H9 (cell line): ENCODE measurements around the gene ZNF892. TPM values are rescaled to one million over a fixed set of nuclear protein-coding genes. Genes with fewer than 3 reads are reported as not detected.
"Not testable (repeated sequence)": the region's sequence is repeated elsewhere in the genome, so short reads cannot be mapped to it uniquely, and the experiment has no call there.

Source experiments
- DNase-seq: peaks from one replicate; pipeline ENCODE4 v3.0.0-alpha.2; 2017
- H2AFZ ChIP-seq: one replicate; pipeline ENCODE4 v1.6.1; 2013; ENCODE audit warnings: mild to moderate bottlenecking, low read length, control low read depth, moderate library complexity
- H2AK5ac ChIP-seq: 2 replicates; pipeline ENCODE4 v1.6.1; 2013; ENCODE audit warnings: low read length, control low read depth, mixed read lengths; ENCODE audit not compliant: insufficient read length
- H2BK120ac ChIP-seq: one replicate; pipeline ENCODE4 v1.6.1; 2013; ENCODE audit warnings: low read depth, mild to moderate bottlenecking, low read length, control low read depth, inconsistent platforms; ENCODE audit not compliant: poor library complexity, severe bottlenecking
- H2BK12ac ChIP-seq: 2 replicates; pipeline ENCODE4 v1.6.1; 2013; ENCODE audit warnings: low read length, control low read depth, mixed read lengths, low read depth; ENCODE audit not compliant: insufficient read length
- H2BK15ac ChIP-seq: 2 replicates; pipeline ENCODE4 v1.6.1; 2013; ENCODE audit warnings: low read depth, low read length, control low read depth
- H2BK20ac ChIP-seq: one replicate; pipeline ENCODE4 v1.6.1; 2013; ENCODE audit warnings: low read depth, mild to moderate bottlenecking, low read length, control low read depth, inconsistent platforms; ENCODE audit not compliant: poor library complexity, severe bottlenecking
- H2BK5ac ChIP-seq: 2 replicates; pipeline ENCODE4 v1.6.1; 2013; ENCODE audit warnings: low read length, control low read depth, mixed read lengths; ENCODE audit not compliant: insufficient read length
- H3K14ac ChIP-seq: 2 replicates; pipeline ENCODE4 v1.6.1; 2013; ENCODE audit warnings: low read length, control low read depth; ENCODE audit not compliant: insufficient read depth
- H3K18ac ChIP-seq: 2 replicates; pipeline ENCODE4 v1.6.1; 2013; ENCODE audit warnings: low read depth, mild to moderate bottlenecking, mixed read lengths, low read length, control low read depth; ENCODE audit not compliant: insufficient read length
- H3K23ac ChIP-seq: 2 replicates; pipeline ENCODE4 v1.6.1; 2013; ENCODE audit warnings: low read length, control low read depth, mixed read lengths, low read depth; ENCODE audit not compliant: insufficient read length
- H3K23me2 ChIP-seq: 2 replicates; pipeline ENCODE4 v1.6.1; 2013; ENCODE audit warnings: low read depth, mild to moderate bottlenecking, mixed read lengths, low read length, control low read depth; ENCODE audit not compliant: insufficient read length, poor library complexity, severe bottlenecking
- H3K27ac ChIP-seq: 2 replicates; pipeline ENCODE4 v1.5.1; 2013; ENCODE audit warnings: low read length, control low read depth, mixed read lengths, low read depth; ENCODE audit not compliant: insufficient read length
- H3K27me3 ChIP-seq: 2 replicates; pipeline ENCODE4 v1.6.1; 2013; ENCODE audit warnings: low read length, control low read depth, inconsistent platforms; ENCODE audit not compliant: insufficient read depth
- H3K4ac ChIP-seq: 2 replicates; pipeline ENCODE4 v1.6.1; 2013; ENCODE audit warnings: low read depth, mild to moderate bottlenecking, control low read depth, inconsistent platforms, low read length, moderate library complexity
- H3K4me1 ChIP-seq: 2 replicates; pipeline ENCODE4 v1.6.1; 2013; ENCODE audit warnings: low read length, control low read depth, inconsistent platforms; ENCODE audit not compliant: insufficient read depth
- H3K4me2 ChIP-seq: 2 replicates; pipeline ENCODE4 v1.6.1; 2013; ENCODE audit warnings: low read length, control low read depth, mixed read lengths; ENCODE audit not compliant: insufficient read length, insufficient read depth
- H3K56ac ChIP-seq: 2 replicates; pipeline ENCODE4 v1.6.1; 2013; ENCODE audit warnings: low read depth, mild to moderate bottlenecking, mixed read lengths, low read length, control low read depth; ENCODE audit not compliant: insufficient read length
- H3K79me1 ChIP-seq: 2 replicates; pipeline ENCODE4 v1.6.1; 2013; ENCODE audit warnings: low read depth, mild to moderate bottlenecking, moderate library complexity, low read length, control low read depth, inconsistent platforms; ENCODE audit not compliant: insufficient read depth, poor library complexity, severe bottlenecking
- H3K79me2 ChIP-seq: 2 replicates; pipeline ENCODE4 v1.6.1; 2013; ENCODE audit warnings: low read length, control low read depth, inconsistent platforms; ENCODE audit not compliant: insufficient read depth
- H3K9ac ChIP-seq: 2 replicates; pipeline ENCODE4 v1.6.1; 2013; ENCODE audit warnings: low read length, control low read depth, mixed read lengths; ENCODE audit not compliant: insufficient read length; ENCODE audit errors: extremely low read depth
- H3K9me3 ChIP-seq: one replicate; pipeline ENCODE4 v1.6.1; 2013; ENCODE audit warnings: low read depth, low read length, inconsistent platforms; ENCODE audit not compliant: control insufficient read depth
- H3T11ph ChIP-seq: one replicate; pipeline ENCODE4 v1.6.1; 2013; ENCODE audit warnings: mild to moderate bottlenecking, low read length, control low read depth, inconsistent platforms
- H4K20me1 ChIP-seq: one replicate; pipeline ENCODE4 v1.6.1; 2013; ENCODE audit not compliant: control insufficient read depth, insufficient read length, insufficient read depth
- H4K5ac ChIP-seq: 2 replicates; pipeline ENCODE4 v1.6.1; 2013; ENCODE audit warnings: low read depth, mild to moderate bottlenecking, mixed read lengths, low read length, control low read depth; ENCODE audit not compliant: insufficient read length
- H4K8ac ChIP-seq: replicated peaks from 2 replicates; pipeline ENCODE4 v1.6.1; 2013; ENCODE audit warnings: low read length, control low read depth, mixed read lengths, low read depth; ENCODE audit not compliant: insufficient read length
- H4K91ac ChIP-seq: 2 replicates; pipeline ENCODE4 v1.6.1; 2013; ENCODE audit warnings: low read depth, mild to moderate bottlenecking, moderate library complexity, mixed read lengths, low read length, control low read depth; ENCODE audit not compliant: insufficient read length
- H3K27ac Mint-ChIP-seq, 3 experiments: 2 replicates in 2 of 3; 3 replicates in 1 of 3; pipeline ENCODE4 v1.8.0; 2020 to 2021; ENCODE audit warnings: mixed read lengths in 3 of 3, mild to moderate bottlenecking in 1 of 3, moderate library complexity in 1 of 3
- H3K27me3 Mint-ChIP-seq: 2 replicates; pipeline ENCODE4 v1.8.0; 2021; ENCODE audit warnings: low read depth, mild to moderate bottlenecking, moderate library complexity, mixed read lengths
- H3K36me3 Mint-ChIP-seq, 3 experiments: 2 replicates in 2 of 3; 3 replicates in 1 of 3; pipeline ENCODE4 v1.8.0; 2020 to 2021; ENCODE audit warnings: low read depth in 3 of 3, mixed read lengths in 3 of 3; ENCODE audit not compliant: insufficient read depth in 1 of 3
- H3K4me1 Mint-ChIP-seq, 2 experiments: 2 replicates each; pipeline ENCODE4 v1.8.0; 2020; ENCODE audit warnings: mixed read lengths in 2 of 2
- H3K4me3 Mint-ChIP-seq, 2 experiments: 2 replicates in 1 of 2; 3 replicates in 1 of 2; pipeline ENCODE4 v1.8.0; 2020 to 2021; ENCODE audit warnings: mild to moderate bottlenecking in 2 of 2, mixed read lengths in 2 of 2, moderate library complexity in 1 of 2
- H3K9me3 Mint-ChIP-seq, 2 experiments: 2 replicates in 1 of 2; 3 replicates in 1 of 2; pipeline ENCODE4 v1.8.0; 2020; ENCODE audit warnings: mild to moderate bottlenecking in 2 of 2, mixed read lengths in 2 of 2, moderate library complexity in 1 of 2
- WGBS: extraction: QIAGEN DNeasy Blood & Tissue Kit; methylation state at CpG from one replicate; pipeline ENCODE4 v1.1.7; 2013; ENCODE audit warnings: missing lambda C conversion rate, low lambda C conversion rate, mixed read lengths; ENCODE audit not compliant: insufficient read length; ENCODE audit errors: extremely low coverage; 5-methylcytosine and 5-hydroxymethylcytosine counted together
- total RNA-seq: library from RNA; stranded (reverse); gene quantifications from 2 replicates; pipeline ENCODE4 v1.2.1, GENCODE V29; 2021
- TF ChIP-seq, protein P1 (sequence below): fragments of 200-600 bp; sonication (generic); conservative IDR thresholded peaks from 3 replicates; pipeline ENCODE4 v1.8.0; 2021; ENCODE audit warnings: antibody characterized with exemption, mild to moderate bottlenecking

ZNF892 gene
- total RNA-seq, 1 experiment from 2014 or later, result 13.2 TPM

DNA sequence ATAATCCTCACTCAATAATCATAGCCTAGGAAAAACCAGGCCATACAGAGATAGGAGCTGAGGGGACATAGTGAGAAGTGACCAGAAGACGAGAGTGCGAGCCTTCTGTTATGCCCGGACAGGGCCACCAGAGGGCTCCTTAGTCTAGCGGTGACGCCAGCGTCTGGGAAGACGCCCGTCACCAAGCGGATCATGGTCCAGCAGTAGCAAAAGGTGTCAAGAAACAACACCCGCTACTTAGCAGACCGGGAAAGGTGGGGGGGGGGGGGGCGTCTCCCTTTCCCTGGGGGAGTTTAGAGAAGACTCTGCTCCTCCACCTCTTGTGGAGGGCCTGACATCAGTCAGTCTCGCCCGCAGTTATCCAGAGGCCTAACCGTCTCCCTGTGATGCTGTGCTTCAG lies 14.4 kb upstream of the ZNF892 start:
- H2BK12ac ChIP-seq, H4K91ac ChIP-seq, H3K23ac ChIP-seq, H3K27me3 ChIP-seq, H4K20me1 ChIP-seq, H3K9ac ChIP-seq, H3K23me2 ChIP-seq, H3K4me1 Mint-ChIP-seq, H2AFZ ChIP-seq, H3K36me3 Mint-ChIP-seq, H4K5ac ChIP-seq, H4K8ac ChIP-seq, H2BK15ac ChIP-seq, H2BK5ac ChIP-seq, H3K4me3 Mint-ChIP-seq, H3K18ac ChIP-seq, H3K79me1 ChIP-seq, H3K4ac ChIP-seq, H2BK20ac ChIP-seq, H3T11ph ChIP-seq, H3K56ac ChIP-seq, H3K4me1 ChIP-seq, H3K9me3 ChIP-seq, H3K79me2 ChIP-seq, H3K27ac ChIP-seq, H2AK5ac ChIP-seq, H3K4me2 ChIP-seq, H3K14ac ChIP-seq, H2BK120ac ChIP-seq, H3K27ac Mint-ChIP-seq: not testable (repeated sequence)
- no CpG with 5 or more reads among the region's 15 CpGs for WGBS
- TF ChIP-seq, protein P1, sequence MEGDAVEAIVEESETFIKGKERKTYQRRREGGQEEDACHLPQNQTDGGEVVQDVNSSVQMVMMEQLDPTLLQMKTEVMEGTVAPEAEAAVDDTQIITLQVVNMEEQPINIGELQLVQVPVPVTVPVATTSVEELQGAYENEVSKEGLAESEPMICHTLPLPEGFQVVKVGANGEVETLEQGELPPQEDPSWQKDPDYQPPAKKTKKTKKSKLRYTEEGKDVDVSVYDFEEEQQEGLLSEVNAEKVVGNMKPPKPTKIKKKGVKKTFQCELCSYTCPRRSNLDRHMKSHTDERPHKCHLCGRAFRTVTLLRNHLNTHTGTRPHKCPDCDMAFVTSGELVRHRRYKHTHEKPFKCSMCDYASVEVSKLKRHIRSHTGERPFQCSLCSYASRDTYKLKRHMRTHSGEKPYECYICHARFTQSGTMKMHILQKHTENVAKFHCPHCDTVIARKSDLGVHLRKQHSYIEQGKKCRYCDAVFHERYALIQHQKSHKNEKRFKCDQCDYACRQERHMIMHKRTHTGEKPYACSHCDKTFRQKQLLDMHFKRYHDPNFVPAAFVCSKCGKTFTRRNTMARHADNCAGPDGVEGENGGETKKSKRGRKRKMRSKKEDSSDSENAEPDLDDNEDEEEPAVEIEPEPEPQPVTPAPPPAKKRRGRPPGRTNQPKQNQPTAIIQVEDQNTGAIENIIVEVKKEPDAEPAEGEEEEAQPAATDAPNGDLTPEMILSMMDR, result peak; percentile 70
- DNase-seq, result peak; percentile 60
- H3K9me3 Mint-ChIP-seq, result peaks cover 2 to 32% of the 10 kb centered on the region in 2 experiments
- H3K27me3 Mint-ChIP-seq, result peaks cover 58% of the 10 kb centered on the region
